CD14-positive monocyte (primary cell): Measurements from ENCODE around the gene TXNRD2. TPM values are rescaled to one million over a fixed set of nuclear protein-coding genes. Genes with fewer than 3 reads are reported as not detected.

Experiments used
- DNase-seq, 3 donors: peaks; one replicate each; pipeline ENCODE4 v3.0.0-alpha.2; 2011 to 2022
- H2AFZ ChIP-seq: 2 replicates; pipeline ENCODE4 v1.6.0; 2012; ENCODE audit warnings: mild to moderate bottlenecking, low read depth, low read length, inconsistent platforms; ENCODE audit not compliant: insufficient read depth, poor library complexity, severe bottlenecking
- H3K27ac ChIP-seq, 2 donors: 1 replicate in 1 of 2; 2 replicates in 1 of 2; pipeline ENCODE4 v1.5.1; 2012 to 2013; ENCODE audit warnings: low read length in 2 of 2, control low read depth in 1 of 2, inconsistent platforms in 1 of 2, low read depth in 1 of 2, mild to moderate bottlenecking in 1 of 2
- H3K27me3 ChIP-seq, 2 donors: one replicate each; pipeline versions ENCODE4 v1.6.0 to v1.6.1; 2011 to 2013; ENCODE audit warnings: low read length in 2 of 2; ENCODE audit not compliant: control insufficient read depth in 2 of 2, insufficient read depth in 2 of 2
- H3K36me3 ChIP-seq, 2 donors: replicated peaks in 1 of 2; 1 replicate in 1 of 2; 2 replicates in 1 of 2; pipeline versions ENCODE4 v1.5.1 to v1.6.1; 2012 to 2013; ENCODE audit warnings: low read length in 2 of 2, control low read depth in 1 of 2, inconsistent platforms in 1 of 2, mild to moderate bottlenecking in 1 of 2; ENCODE audit not compliant: insufficient read depth in 2 of 2, control insufficient read depth in 1 of 2
- H3K4me1 ChIP-seq, 2 donors: 1 replicate in 1 of 2; 2 replicates in 1 of 2; pipeline versions ENCODE4 v1.5.1 to v1.6.1; 2012 to 2013; ENCODE audit warnings: low read length in 2 of 2, control low read depth in 1 of 2, inconsistent platforms in 1 of 2, mild to moderate bottlenecking in 1 of 2, moderate library complexity in 1 of 2; ENCODE audit not compliant: insufficient read depth in 2 of 2, control insufficient read depth in 1 of 2
- H3K4me2 ChIP-seq: replicated peaks from 2 replicates; pipeline ENCODE3; 2012; ENCODE audit warnings: low read length, moderate library complexity, mild to moderate bottlenecking; ENCODE audit not compliant: poor library complexity, severe bottlenecking; ENCODE audit errors: extremely low read depth
- H3K4me3 ChIP-seq, 3 experiments: fragments of 200-600 bp in 1 of 3; sonication (generic) in 1 of 3; replicated peaks in 1 of 3; 1 replicate in 2 of 3; 2 replicates in 1 of 3; pipeline ENCODE4 v1.5.1; 2011 to 2013; ENCODE audit warnings: low read length in 3 of 3, mild to moderate bottlenecking in 3 of 3, control low read depth in 2 of 3, low read depth in 2 of 3, inconsistent platforms in 1 of 3, moderate library complexity in 1 of 3
- H3K79me2 ChIP-seq: 2 replicates; pipeline ENCODE4 v1.6.0; 2012; ENCODE audit warnings: mild to moderate bottlenecking, control low read depth, inconsistent platforms, low read length, moderate library complexity; ENCODE audit not compliant: insufficient read depth
- H3K9ac ChIP-seq: 2 replicates; pipeline ENCODE4 v1.6.0; 2017; ENCODE audit warnings: low read length, mild to moderate bottlenecking; ENCODE audit not compliant: insufficient read depth, poor library complexity, severe bottlenecking
- H3K9me3 ChIP-seq, 2 donors: replicated peaks in 1 of 2; 1 replicate in 1 of 2; 2 replicates in 1 of 2; pipeline versions ENCODE4 v1.5.1 to v1.6.1; 2012 to 2013; ENCODE audit warnings: low read length in 2 of 2, control low read depth in 1 of 2; ENCODE audit not compliant: control insufficient read depth in 1 of 2, insufficient read depth in 1 of 2
- H4K20me1 ChIP-seq: 2 replicates; pipeline ENCODE4 v1.6.0; 2012; ENCODE audit warnings: mild to moderate bottlenecking, low read length, control low read depth, moderate library complexity; ENCODE audit not compliant: insufficient read depth
- H3K27ac Mint-ChIP-seq, 7 donors: one replicate each; pipeline ENCODE4 v1.8.0; 2020; ENCODE audit warnings: mild to moderate bottlenecking in 7 of 7, mixed read lengths in 7 of 7, moderate library complexity in 6 of 7, inconsistent platforms in 2 of 7
- H3K27me3 Mint-ChIP-seq, 3 donors: one replicate each; pipeline ENCODE4 v1.8.0; 2021 to 2022; ENCODE audit warnings: low read depth in 3 of 3, mild to moderate bottlenecking in 3 of 3, mixed read lengths in 3 of 3, moderate library complexity in 3 of 3, inconsistent platforms in 1 of 3
- H3K36me3 Mint-ChIP-seq, 2 donors: one replicate each; pipeline ENCODE4 v1.8.0; 2020; ENCODE audit warnings: mixed read lengths in 2 of 2, inconsistent platforms in 1 of 2, mild to moderate bottlenecking in 1 of 2
- H3K4me1 Mint-ChIP-seq: one replicate; pipeline ENCODE4 v1.8.0; 2020; ENCODE audit warnings: mild to moderate bottlenecking, mixed read lengths
- H3K4me3 Mint-ChIP-seq, 2 donors: one replicate each; pipeline ENCODE4 v1.8.0; 2020; ENCODE audit warnings: mild to moderate bottlenecking in 2 of 2, mixed read lengths in 2 of 2, moderate library complexity in 1 of 2
- H3K9me3 Mint-ChIP-seq, 7 donors: one replicate each; pipeline ENCODE4 v1.8.0; 2020 to 2022; ENCODE audit warnings: mixed read lengths in 7 of 7, mild to moderate bottlenecking in 6 of 7, moderate library complexity in 6 of 7, inconsistent platforms in 2 of 7
- WGBS: methylation state at CpG from one replicate; pipeline ENCODE4 v1.1.5; 2013; ENCODE audit warnings: missing lambda C conversion rate; ENCODE audit not compliant: insufficient coverage; 5-methylcytosine and 5-hydroxymethylcytosine counted together
- intact Hi-C, 2 donors: fragments of 100-400 bp; cut with micrococcal nuclease; formaldehyde crosslinking; loops; one replicate each; pipeline versions ENCODE4 v1.15.0 to v1.15.1; 2023
- polyA plus RNA-seq, 3 donors: library from polyadenylated mRNA; depleted of rRNA in 1 of 3; unstranded in 2 of 3; stranded (reverse) in 1 of 3; fragments of 300-500 nt in 2 of 3; fragments of >200 nt in 1 of 3; fragmentation: Illumina TruSeq in 2 of 3; gene quantifications; 1 replicate in 2 of 3; 2 replicates in 1 of 3; pipeline ENCODE4 v1.2.3, GENCODE V29; 2012 to 2021
- TF ChIP-seq, protein P1 (sequence below): fragments of 200-600 bp; IDR thresholded peaks from one replicate; pipeline ENCODE4 v1.8.0; 2022; ENCODE audit warnings: antibody characterized with exemption, mild to moderate bottlenecking

The TXNRD2 gene
- polyA plus RNA-seq, 3 donors = 24.9 to 54.9 (median 30.8) TPM

GRCh38 chr22:19900707-19901436 lies 40.7 kb downstream of the TXNRD2 start:
- Histone ChIP-seq H3K4me3 (no peak overlapping the region), H3K79me2 (no peaks in the 10 kb centered on the region), H3K9me3 (no peaks in the 10 kb centered on the region), H3K9ac (no peak overlapping the region), H4K20me1 (peaks cover 6% of the 10 kb centered on the region), H3K27me3 (no peaks in the 10 kb centered on the region), H3K4me1 (no peaks in the 10 kb centered on the region), H3K36me3 (peaks cover 72 to 99% of the 10 kb centered on the region in 2 donors), H3K27ac (no peak overlapping the region), H2AFZ (no peak overlapping the region), H3K4me2 (no peak overlapping the region)
- Mint-ChIP-seq H3K27ac (no peak overlapping the region), H3K4me3 (no peak overlapping the region), H3K4me1 (no peaks in the 10 kb centered on the region), H3K27me3 (peaks cover 0 to 4% (median 2%) of the 10 kb centered on the region in 3 donors), H3K9me3 (no peaks in the 10 kb centered on the region), H3K36me3 (peaks cover 62 to 88% of the 10 kb centered on the region in 2 donors)
- 93% methylated on average over 13 of the region's 13 CpGs for WGBS
- TF ChIP-seq, protein P1, sequence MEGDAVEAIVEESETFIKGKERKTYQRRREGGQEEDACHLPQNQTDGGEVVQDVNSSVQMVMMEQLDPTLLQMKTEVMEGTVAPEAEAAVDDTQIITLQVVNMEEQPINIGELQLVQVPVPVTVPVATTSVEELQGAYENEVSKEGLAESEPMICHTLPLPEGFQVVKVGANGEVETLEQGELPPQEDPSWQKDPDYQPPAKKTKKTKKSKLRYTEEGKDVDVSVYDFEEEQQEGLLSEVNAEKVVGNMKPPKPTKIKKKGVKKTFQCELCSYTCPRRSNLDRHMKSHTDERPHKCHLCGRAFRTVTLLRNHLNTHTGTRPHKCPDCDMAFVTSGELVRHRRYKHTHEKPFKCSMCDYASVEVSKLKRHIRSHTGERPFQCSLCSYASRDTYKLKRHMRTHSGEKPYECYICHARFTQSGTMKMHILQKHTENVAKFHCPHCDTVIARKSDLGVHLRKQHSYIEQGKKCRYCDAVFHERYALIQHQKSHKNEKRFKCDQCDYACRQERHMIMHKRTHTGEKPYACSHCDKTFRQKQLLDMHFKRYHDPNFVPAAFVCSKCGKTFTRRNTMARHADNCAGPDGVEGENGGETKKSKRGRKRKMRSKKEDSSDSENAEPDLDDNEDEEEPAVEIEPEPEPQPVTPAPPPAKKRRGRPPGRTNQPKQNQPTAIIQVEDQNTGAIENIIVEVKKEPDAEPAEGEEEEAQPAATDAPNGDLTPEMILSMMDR = no peak
- intact Hi-C loops = no loop called here
- no peak for DNase-seq

GRCh38 chr22:19898831-19899567 lies 42.6 kb downstream of the TXNRD2 start:
- H3K9ac ChIP-seq = no peak overlapping the region
- Mint-ChIP-seq H3K4me1 (no peaks in the 10 kb centered on the region), H3K27ac (no peak overlapping the region), H3K4me3 (no peak overlapping the region), H3K9me3 (no peaks in the 10 kb centered on the region), H3K36me3 (peaks cover 66 to 91% of the 10 kb centered on the region in 2 donors), H3K27me3 (peaks cover 0 to 2% (median 0%) of the 10 kb centered on the region in 3 donors)
- peaks cover 6% of the 10 kb centered on the region for H4K20me1 ChIP-seq
- no peak for DNase-seq
- intact Hi-C loops = no loop called here
- H3K9me3 ChIP-seq = no peaks in the 10 kb centered on the region
- no peak overlapping the region for H3K4me2 ChIP-seq
- H3K4me3 ChIP-seq = no peak overlapping the region
- H3K4me1 ChIP-seq = no peaks in the 10 kb centered on the region
- no peaks in the 10 kb centered on the region for H3K27me3 ChIP-seq
- TF ChIP-seq, protein P1 = no peak
- 98% methylated on average over 11 of the region's 16 CpGs for WGBS
- no peak overlapping the region for H3K27ac ChIP-seq
- peaks cover 76 to 99% of the 10 kb centered on the region in 2 donors for H3K36me3 ChIP-seq
- H3K79me2 ChIP-seq = no peaks in the 10 kb centered on the region
- no peak overlapping the region for H2AFZ ChIP-seq
